Neural progenitor cell (in vitro differentiated cells): ENCODE measurements around the gene OR2H2. TPM values are rescaled to one million over a fixed set of nuclear protein-coding genes. Genes with fewer than 3 reads are reported as not detected.

Experiments
- DNase-seq: peaks from one replicate; pipeline ENCODE4 v3.0.0-alpha.2; 2016; ENCODE audit warnings: low spot score
- H2AFZ ChIP-seq: fragments of 200-600 bp; sonication (generic); replicated peaks from 2 replicates; pipeline ENCODE4 v1.6.1; 2016; ENCODE audit warnings: antibody characterized with exemption
- H3F3A ChIP-seq: fragments of 200-600 bp; sonication (generic); 2 replicates; pipeline ENCODE4 v1.6.1; 2016; ENCODE audit warnings: antibody characterized with exemption, low read depth
- H3K27ac ChIP-seq: fragments of 200-600 bp; sonication (generic); 2 replicates; pipeline ENCODE4 v1.5.1; 2016; ENCODE audit warnings: mild to moderate bottlenecking
- H3K27me3 ChIP-seq: fragments of 200-600 bp; sonication (generic); 2 replicates; pipeline ENCODE4 v1.6.1; 2016; ENCODE audit warnings: mild to moderate bottlenecking, moderate library complexity
- H3K36me3 ChIP-seq: fragments of 200-600 bp; sonication (generic); 2 replicates; pipeline ENCODE4 v1.5.1; 2016
- H3K4me1 ChIP-seq: fragments of 200-600 bp; sonication (generic); 2 replicates; pipeline ENCODE4 v1.6.1; 2016; ENCODE audit warnings: mixed run types
- H3K4me2 ChIP-seq: fragments of 200-600 bp; sonication (generic); 2 replicates; pipeline ENCODE4 v1.6.1; 2016
- H3K4me3 ChIP-seq: fragments of 200-600 bp; sonication (generic); 2 replicates; pipeline ENCODE4 v1.5.1; 2016
- H3K79me2 ChIP-seq: fragments of 200-600 bp; sonication (generic); 2 replicates; pipeline ENCODE4 v1.6.1; 2016; ENCODE audit warnings: low read depth
- H3K9ac ChIP-seq: fragments of 200-600 bp; sonication (generic); 2 replicates; pipeline ENCODE4 v1.6.1; 2016
- H3K9me3 ChIP-seq: fragments of 200-600 bp; sonication (generic); 2 replicates; pipeline ENCODE4 v1.5.1; 2016; ENCODE audit warnings: low read depth
- H4K20me1 ChIP-seq: fragments of 200-600 bp; sonication (generic); 2 replicates; pipeline ENCODE4 v1.6.1; 2016; ENCODE audit warnings: low read depth
- H3K27ac Mint-ChIP-seq: 3 replicates; pipeline ENCODE4 v1.8.0; 2021; ENCODE audit warnings: mixed read lengths
- H3K27me3 Mint-ChIP-seq: 2 replicates; pipeline ENCODE4 v1.8.0; 2022; ENCODE audit warnings: low read depth, mild to moderate bottlenecking, inconsistent platforms, moderate library complexity, mixed read lengths; ENCODE audit not compliant: insufficient read depth
- H3K36me3 Mint-ChIP-seq: 3 replicates; pipeline ENCODE4 v1.8.0; 2021; ENCODE audit warnings: mixed read lengths
- H3K4me1 Mint-ChIP-seq: 3 replicates; pipeline ENCODE4 v1.8.0; 2021; ENCODE audit warnings: mixed read lengths
- H3K4me3 Mint-ChIP-seq: 3 replicates; pipeline ENCODE4 v1.8.0; 2021; ENCODE audit warnings: mild to moderate bottlenecking, moderate library complexity, mixed read lengths
- H3K9me3 Mint-ChIP-seq: 3 replicates; pipeline ENCODE4 v1.8.0; 2020; ENCODE audit warnings: mixed read lengths
- EZH2 ChIP-seq: fragments of 200-600 bp; sonication (generic); IDR thresholded peaks from 2 replicates; pipeline ENCODE4 v1.6.1; 2017; ENCODE audit warnings: antibody characterized with exemption, mild to moderate bottlenecking, moderate library complexity
- EZH2phosphoT487 ChIP-seq: fragments of 200-600 bp; sonication (generic); IDR thresholded peaks from 2 replicates; pipeline ENCODE4 v1.6.1; 2017; ENCODE audit warnings: antibody characterized with exemption
- total RNA-seq: library from RNA; depleted of rRNA; stranded (reverse); fragments of >200 nt; gene quantifications from 2 replicates; pipeline ENCODE4 v1.2.3, GENCODE V29; 2015; ENCODE audit warnings: low replicate concordance
- TF ChIP-seq, protein P1 (sequence below): fragments of 200-600 bp; sonication (generic); IDR thresholded peaks from 2 replicates; pipeline ENCODE4 v1.5.1; 2017; ENCODE audit warnings: antibody characterized with exemption, mild to moderate bottlenecking

Gene OR2H2
- total RNA-seq, 1 donor from 2014 or later: not detected

GRCh38 chr6:29631860-29632731 is 47.2 kb downstream of the OR2H2 start:
- Mint-ChIP-seq H3K9me3 (no peaks in the 10 kb centered on the region), H3K27ac (peak overlapping the region; percentile 33), H3K27me3 (peaks cover 18% of the 10 kb centered on the region), H3K4me3 (peak overlapping the region; percentile 89), H3K4me1 (peaks cover 46% of the 10 kb centered on the region), H3K36me3 (no peaks in the 10 kb centered on the region)
- Histone ChIP-seq H3K9me3 (no peaks in the 10 kb centered on the region), H3F3A (peaks cover 53% of the 10 kb centered on the region), H3K79me2 (peaks cover 15% of the 10 kb centered on the region), H3K4me3 (peak overlapping the region; percentile 86), H4K20me1 (peaks cover 36% of the 10 kb centered on the region), H3K4me2 (peak overlapping the region; percentile 96), H3K27ac (peak overlapping the region; percentile 2), H3K4me1 (peaks cover 31% of the 10 kb centered on the region), H3K9ac (peak overlapping the region; percentile 41), H3K27me3 (peaks cover 31% of the 10 kb centered on the region), H2AFZ (peak overlapping the region; percentile 90), H3K36me3 (no peaks in the 10 kb centered on the region)
- TF ChIP-seq, protein P1, sequence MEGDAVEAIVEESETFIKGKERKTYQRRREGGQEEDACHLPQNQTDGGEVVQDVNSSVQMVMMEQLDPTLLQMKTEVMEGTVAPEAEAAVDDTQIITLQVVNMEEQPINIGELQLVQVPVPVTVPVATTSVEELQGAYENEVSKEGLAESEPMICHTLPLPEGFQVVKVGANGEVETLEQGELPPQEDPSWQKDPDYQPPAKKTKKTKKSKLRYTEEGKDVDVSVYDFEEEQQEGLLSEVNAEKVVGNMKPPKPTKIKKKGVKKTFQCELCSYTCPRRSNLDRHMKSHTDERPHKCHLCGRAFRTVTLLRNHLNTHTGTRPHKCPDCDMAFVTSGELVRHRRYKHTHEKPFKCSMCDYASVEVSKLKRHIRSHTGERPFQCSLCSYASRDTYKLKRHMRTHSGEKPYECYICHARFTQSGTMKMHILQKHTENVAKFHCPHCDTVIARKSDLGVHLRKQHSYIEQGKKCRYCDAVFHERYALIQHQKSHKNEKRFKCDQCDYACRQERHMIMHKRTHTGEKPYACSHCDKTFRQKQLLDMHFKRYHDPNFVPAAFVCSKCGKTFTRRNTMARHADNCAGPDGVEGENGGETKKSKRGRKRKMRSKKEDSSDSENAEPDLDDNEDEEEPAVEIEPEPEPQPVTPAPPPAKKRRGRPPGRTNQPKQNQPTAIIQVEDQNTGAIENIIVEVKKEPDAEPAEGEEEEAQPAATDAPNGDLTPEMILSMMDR: no peak
- no peak for TF ChIP-seq EZH2
- TF ChIP-seq EZH2phosphoT487: no peak
- peak; percentile 78 for DNase-seq

- peaks cover 45% of the 10 kb centered on the region for H3K4me1 Mint-ChIP-seq
- Histone ChIP-seq H3K9me3 (no peaks in the 10 kb centered on the region), H3K79me2 (peaks cover 9% of the 10 kb centered on the region), H3K4me2 (peak within 1 kb of the TSS; percentile 96), H3K4me3 (peak within 1 kb of the TSS; percentile 86), H3K27ac (peak within 1 kb of the TSS; percentile 2), H4K20me1 (peaks cover 34% of the 10 kb centered on the region), H3F3A (peaks cover 47% of the 10 kb centered on the region), H3K36me3 (no peaks in the 10 kb centered on the region), H2AFZ (peak within 1 kb of the TSS; percentile 90), H3K9ac (peak within 1 kb of the TSS; percentile 41), H3K27me3 (peaks cover 31% of the 10 kb centered on the region), H3K4me1 (peaks cover 29% of the 10 kb centered on the region)
- peak; percentile 92 for DNase-seq
- TF ChIP-seq EZH2: no peak
- peak within 1 kb of the TSS; percentile 93 for H3K27ac Mint-ChIP-seq
- peak within 1 kb of the TSS; percentile 90 for H3K4me3 Mint-ChIP-seq
- no peaks in the 10 kb centered on the region for H3K9me3 Mint-ChIP-seq
- H3K27me3 Mint-ChIP-seq: peaks cover 18% of the 10 kb centered on the region
- no peaks in the 10 kb centered on the region for H3K36me3 Mint-ChIP-seq
Observed at GRCh38 chr6:29632789-29633533, 48.0 kb downstream of the OR2H2 start, which contains the start of gene GABBR1. Gene GABBR1, minus strand, starts transcription at chr6:29633183. Its CDS starts 798 bp downstream, at chr6:29632385.

- Histone ChIP-seq H3K4me1 (peaks cover 29% of the 10 kb centered on the region), H3K9me3 (no peaks in the 10 kb centered on the region), H3K27me3 (peaks cover 31% of the 10 kb centered on the region), H3K4me2 (peak overlapping the region; percentile 96), H3K36me3 (no peaks in the 10 kb centered on the region), H2AFZ (peak overlapping the region; percentile 90), H3K4me3 (peak overlapping the region; percentile 86), H4K20me1 (peaks cover 34% of the 10 kb centered on the region), H3F3A (peaks cover 42% of the 10 kb centered on the region), H3K79me2 (peaks cover 9% of the 10 kb centered on the region), H3K27ac (peak overlapping the region; percentile 2), H3K9ac (no peak overlapping the region)
- peaks cover 18% of the 10 kb centered on the region for H3K27me3 Mint-ChIP-seq
- H3K27ac Mint-ChIP-seq: peak overlapping the region; percentile 93
- H3K4me1 Mint-ChIP-seq: peaks cover 45% of the 10 kb centered on the region
- H3K9me3 Mint-ChIP-seq: no peaks in the 10 kb centered on the region
- H3K4me3 Mint-ChIP-seq: peak overlapping the region; percentile 90
- DNase-seq: no peak
- no peaks in the 10 kb centered on the region for H3K36me3 Mint-ChIP-seq
- TF ChIP-seq EZH2phosphoT487 (no peak), EZH2 (no peak)
- TF ChIP-seq, protein P1: no peak
Observed at GRCh38 chr6:29633534-29633905, 48.6 kb downstream of the OR2H2 start.
